Measurements from ENCODE around the gene LCLAT1. TPM values are rescaled to one million over a fixed set of nuclear protein-coding genes. Genes with fewer than 3 reads are reported as not detected.
A peak's percentile ranks its signal among the peaks of the same experiment; 100 is the strongest.

LCLAT1 gene
- total and polyA plus RNA-seq, 12 donors: 1.9 to 23.0 (median 14.6) TPM

DNA sequence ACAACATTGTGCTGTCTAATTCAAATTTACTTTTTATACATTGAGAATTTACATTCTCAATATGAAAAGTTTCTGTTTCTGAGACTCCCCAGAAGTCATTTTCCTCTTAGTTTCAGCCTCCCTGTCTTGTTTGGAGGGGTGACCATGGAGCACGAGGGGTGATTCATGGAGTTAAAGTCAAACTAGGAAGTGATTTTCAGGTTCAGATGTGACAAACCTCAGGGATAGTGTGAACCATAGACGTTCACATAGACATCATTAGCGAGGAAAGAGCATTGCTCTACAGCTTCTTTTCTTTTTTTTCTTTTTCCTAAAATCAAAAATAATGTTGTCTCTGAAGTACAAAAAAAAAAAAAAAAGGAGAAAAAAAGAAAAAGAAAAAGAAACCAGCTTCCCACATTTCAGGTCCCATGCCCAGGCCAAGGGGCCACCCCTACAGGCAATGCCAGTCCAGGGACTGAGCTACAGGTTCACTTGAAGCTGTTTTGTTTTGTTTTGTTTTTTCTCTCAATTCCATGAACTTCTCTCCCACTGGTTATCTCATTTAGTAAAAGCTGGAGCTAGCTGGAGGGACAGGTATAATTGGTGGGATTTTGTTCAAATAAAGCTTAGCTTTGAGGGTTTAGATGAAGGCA lies 18.1 kb upstream of the LCLAT1 start:
- DNase-seq: no peak
- Histone ChIP-seq H3K27me3 (no peaks in the 10 kb centered on the region), H3K4me1 (replicated peaks in 1 of 2) (no peaks in the 10 kb centered on the region), H3K27ac (no peak overlapping the region), H3K9me3 (replicated peaks in 1 of 3) (no peaks in the 10 kb centered on the region), H3K36me3 (replicated peaks in 1 of 2) (no peaks in the 10 kb centered on the region), H3K4me3 (no peak overlapping the region)
- TF ChIP-seq, protein P1, sequence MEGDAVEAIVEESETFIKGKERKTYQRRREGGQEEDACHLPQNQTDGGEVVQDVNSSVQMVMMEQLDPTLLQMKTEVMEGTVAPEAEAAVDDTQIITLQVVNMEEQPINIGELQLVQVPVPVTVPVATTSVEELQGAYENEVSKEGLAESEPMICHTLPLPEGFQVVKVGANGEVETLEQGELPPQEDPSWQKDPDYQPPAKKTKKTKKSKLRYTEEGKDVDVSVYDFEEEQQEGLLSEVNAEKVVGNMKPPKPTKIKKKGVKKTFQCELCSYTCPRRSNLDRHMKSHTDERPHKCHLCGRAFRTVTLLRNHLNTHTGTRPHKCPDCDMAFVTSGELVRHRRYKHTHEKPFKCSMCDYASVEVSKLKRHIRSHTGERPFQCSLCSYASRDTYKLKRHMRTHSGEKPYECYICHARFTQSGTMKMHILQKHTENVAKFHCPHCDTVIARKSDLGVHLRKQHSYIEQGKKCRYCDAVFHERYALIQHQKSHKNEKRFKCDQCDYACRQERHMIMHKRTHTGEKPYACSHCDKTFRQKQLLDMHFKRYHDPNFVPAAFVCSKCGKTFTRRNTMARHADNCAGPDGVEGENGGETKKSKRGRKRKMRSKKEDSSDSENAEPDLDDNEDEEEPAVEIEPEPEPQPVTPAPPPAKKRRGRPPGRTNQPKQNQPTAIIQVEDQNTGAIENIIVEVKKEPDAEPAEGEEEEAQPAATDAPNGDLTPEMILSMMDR (IDR thresholded peaks at IDR 0.05): no peak
- TF ChIP-seq POLR2A (IDR thresholded peaks at IDR 0.05): no peak
- WGBS, 4 donors: 72 to 88% (median 81%) methylated on average over 3 of the region's 3 CpGs
- intact Hi-C loops (cut with DNase I): no loop called here

DNA sequence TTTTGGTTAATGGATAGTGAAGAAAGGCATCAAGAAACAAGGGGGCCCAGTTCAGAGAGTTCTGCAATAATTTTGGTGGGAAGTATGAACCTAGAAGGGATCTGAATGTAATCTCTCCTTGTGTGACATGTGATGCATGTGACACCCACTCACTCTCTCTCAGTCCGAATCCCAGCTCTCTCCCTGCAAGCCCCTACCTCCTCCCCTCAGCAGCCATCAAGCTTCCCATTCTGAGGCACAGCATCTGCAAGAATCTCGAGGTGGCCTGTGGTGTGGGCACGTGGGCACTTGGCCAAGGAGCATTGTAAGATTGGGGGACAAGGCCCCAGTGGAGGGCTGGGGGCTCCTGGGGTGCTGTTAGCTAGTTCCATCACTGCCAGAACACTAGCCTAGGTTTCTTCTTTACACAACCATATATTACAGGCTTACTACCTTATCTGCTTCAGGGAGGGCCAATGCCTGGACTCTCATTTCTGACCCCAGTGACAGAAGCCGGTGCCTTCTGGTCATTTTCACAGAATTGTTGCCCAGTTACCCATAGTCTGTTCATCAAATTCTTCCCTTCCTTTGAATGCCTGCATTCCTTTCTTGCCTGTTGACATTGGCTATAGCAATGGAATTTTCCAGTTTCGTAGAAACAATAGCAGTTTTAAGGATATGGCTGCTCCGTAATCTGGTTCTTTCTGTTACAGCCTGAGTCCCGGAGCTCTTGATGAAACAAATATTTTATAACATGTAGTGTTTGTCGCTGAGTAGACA lies 13.3 kb upstream of the LCLAT1 start:
- Histone ChIP-seq H3K4me3 (no peak overlapping the region), H3K27ac (no peak overlapping the region), H3K36me3 (replicated peaks in 1 of 2) (no peaks in the 10 kb centered on the region), H3K4me1 (replicated peaks in 1 of 2) (peaks cover 0 to 8% of the 10 kb centered on the region in 2 donors), H3K27me3 (no peaks in the 10 kb centered on the region), H3K9me3 (replicated peaks in 1 of 3) (no peaks in the 10 kb centered on the region)
- TF ChIP-seq POLR2A (IDR thresholded peaks at IDR 0.05): no peak
- TF ChIP-seq, protein P1 (IDR thresholded peaks at IDR 0.05): no peak
- intact Hi-C loops (cut with DNase I): no loop called here
- no peak for DNase-seq
- 71 to 76% (median 74%) methylated on average over 8 of the region's 8 CpGs for WGBS, 4 donors

DNA sequence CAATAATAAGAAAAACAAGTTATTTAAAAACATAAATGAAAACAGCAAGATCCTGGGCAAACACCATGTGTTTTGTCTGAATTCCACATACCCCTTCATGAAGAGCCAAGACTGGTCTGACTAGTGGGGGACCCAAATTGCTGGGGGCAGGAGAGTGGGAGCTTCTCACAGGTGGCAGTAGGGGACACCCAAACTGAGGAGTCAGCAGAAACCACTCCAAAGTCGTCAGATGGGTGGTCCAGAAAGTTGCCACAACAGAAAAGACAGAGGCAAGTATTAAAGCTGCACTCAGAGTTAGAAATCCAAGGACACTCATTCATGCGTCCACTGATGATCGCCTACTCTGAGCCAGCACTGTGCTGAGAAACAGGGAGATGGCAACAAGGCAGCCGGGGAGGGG lies 12.3 kb upstream of the LCLAT1 start:
- no peak for DNase-seq
- TF ChIP-seq, protein P1 (IDR thresholded peaks at IDR 0.05): no peak
- TF ChIP-seq POLR2A (IDR thresholded peaks at IDR 0.05): no peak
- H3K36me3 ChIP-seq (replicated peaks in 1 of 2): no peaks in the 10 kb centered on the region
- H3K9me3 ChIP-seq (replicated peaks in 1 of 3): no peaks in the 10 kb centered on the region
- H3K27ac ChIP-seq: no peak overlapping the region
- 61 to 83% (median 76%) methylated on average over 4 of the region's 4 CpGs for WGBS, 4 donors
- no peak overlapping the region for H3K4me3 ChIP-seq
- intact Hi-C loops (cut with DNase I): no loop called here
- H3K4me1 ChIP-seq (replicated peaks in 1 of 2): peaks cover 0 to 8% of the 10 kb centered on the region in 2 donors
- H3K27me3 ChIP-seq: no peaks in the 10 kb centered on the region

DNA sequence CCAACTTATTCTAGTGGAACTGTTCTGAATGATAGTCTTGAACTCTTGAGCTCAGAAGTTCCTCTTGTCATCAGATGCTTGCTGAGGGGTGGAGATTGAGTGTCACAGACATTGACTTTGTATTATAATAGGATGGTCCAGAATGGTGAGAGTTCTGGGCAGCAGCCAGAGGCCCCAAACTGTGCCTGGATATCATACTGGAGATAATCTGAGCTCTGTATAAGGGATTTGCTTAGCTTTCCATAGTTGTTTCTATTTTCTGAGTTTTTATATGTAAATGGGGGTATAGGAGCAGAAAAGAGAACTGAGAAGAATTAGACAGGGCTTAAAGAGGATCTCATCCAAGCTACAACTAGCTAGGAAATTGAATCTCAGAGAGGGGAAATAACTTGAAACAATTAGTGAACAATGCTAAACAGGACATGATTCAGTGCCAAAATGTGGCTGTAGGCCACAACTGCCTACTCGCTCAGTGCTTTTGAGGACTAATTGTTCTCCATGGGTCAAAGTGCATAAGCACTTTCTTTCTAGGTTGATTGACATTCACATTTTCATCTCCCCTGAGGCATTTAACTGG lies 10.1 kb upstream of the LCLAT1 start:
- WGBS, 4 donors: 53 to 71% (median 64%) methylated on average over 1 of the region's 1 CpG
- Histone ChIP-seq H3K36me3 (replicated peaks in 1 of 2) (no peaks in the 10 kb centered on the region), H3K4me3 (no peak overlapping the region), H3K9me3 (replicated peaks in 1 of 3) (no peaks in the 10 kb centered on the region), H3K27ac (peak overlapping the region in 1 of 5 donors; percentile 45), H3K4me1 (replicated peaks in 1 of 2) (peaks cover 0 to 8% of the 10 kb centered on the region in 2 donors), H3K27me3 (no peaks in the 10 kb centered on the region)
- no peak for DNase-seq
- TF ChIP-seq POLR2A (IDR thresholded peaks at IDR 0.05): no peak
- TF ChIP-seq, protein P1 (IDR thresholded peaks at IDR 0.05): no peak
- intact Hi-C loops (cut with DNase I): no loop called here

All from adrenal gland (tissue), 12 donors.